A673 (cell line): ENCODE data around the gene SVIL. TPM values are rescaled to one million over a fixed set of nuclear protein-coding genes. Genes with fewer than 3 reads are reported as not detected.

ENCODE experiments used
- BruUV-seq: library from RNA; stranded (reverse); fragments of 400-500 nt; replicated peaks from 2 replicates; lab custom pipeline; 2021; lab: Mats Ljungman, UMichigan
- CTCF ChIA-PET: fragments of 300-600 bp; sonication (Branson Sonifier 250); formaldehyde crosslinking; loops from one replicate; lab custom pipeline; 2022; ENCODE audit warnings: antibody characterized with exemption; lab: Charles Lee
- POLR2A ChIA-PET: fragments of 300-600 bp; sonication (Branson Sonifier 250); formaldehyde crosslinking; loops from one replicate; lab custom pipeline; 2022; ENCODE audit warnings: antibody characterized with exemption; ENCODE audit not compliant: low non-redundant PET; lab: Charles Lee
- DNase-seq: peaks from one replicate; pipeline ENCODE4 v3.0.0-alpha.2; 2015; ENCODE audit warnings: low spot score
- H3K27ac ChIP-seq: fragments of 200-600 bp; sonication (generic); 2 replicates; pipeline ENCODE4 v1.5.1; 2016; ENCODE audit warnings: mixed run types, low read depth, mild to moderate bottlenecking, mixed read lengths, antibody characterized with exemption, low read length; ENCODE audit not compliant: poor library complexity, severe bottlenecking
- H3K27me3 ChIP-seq: fragments of 200-600 bp; sonication (generic); replicated peaks from 2 replicates; pipeline ENCODE4 v1.6.1; 2017; ENCODE audit warnings: mixed run types, low read depth, mild to moderate bottlenecking, mixed read lengths, antibody characterized with exemption, low read length; ENCODE audit not compliant: insufficient read depth, poor library complexity
- H3K36me3 ChIP-seq: fragments of 200-600 bp; sonication (generic); 2 replicates; pipeline ENCODE4 v1.6.1; 2016; ENCODE audit warnings: mixed run types, mild to moderate bottlenecking, mixed read lengths, antibody characterized with exemption, low read length; ENCODE audit not compliant: insufficient read depth, poor library complexity, severe bottlenecking
- H3K4me1 ChIP-seq: fragments of 200-600 bp; sonication (generic); 2 replicates; pipeline ENCODE4 v1.6.1; 2017; ENCODE audit warnings: mixed run types, mild to moderate bottlenecking, mixed read lengths, antibody characterized with exemption, low read length; ENCODE audit not compliant: insufficient read depth, poor library complexity, severe bottlenecking
- H3K4me3 ChIP-seq: fragments of 200-600 bp; sonication (generic); 2 replicates; pipeline ENCODE4 v1.5.1; 2016; ENCODE audit warnings: low read depth, mixed run types, mild to moderate bottlenecking, mixed read lengths, low read length; ENCODE audit not compliant: poor library complexity, severe bottlenecking
- H3K9me3 ChIP-seq: fragments of 200-600 bp; sonication (generic); 2 replicates; pipeline ENCODE4 v1.6.1; 2016; ENCODE audit warnings: mixed run types, low read depth, mild to moderate bottlenecking, mixed read lengths, antibody characterized with exemption, low read length; ENCODE audit not compliant: poor library complexity, severe bottlenecking
- CTCF ChIP-seq: fragments of 300-800, 200-600 bp; sonication (generic); conservative IDR thresholded peaks from 2 replicates; pipeline ENCODE4 v1.5.1; 2017; ENCODE audit warnings: low read depth, mild to moderate bottlenecking, antibody characterized with exemption, low read length, moderate library complexity, mixed read lengths
- EZH2 ChIP-seq: fragments of 200-600 bp; sonication (generic); IDR thresholded peaks from 2 replicates; pipeline ENCODE4 v1.6.1; 2017; ENCODE audit warnings: borderline replicate concordance, low read depth, mild to moderate bottlenecking, mixed read lengths, antibody characterized with exemption, low read length; ENCODE audit not compliant: poor library complexity, severe bottlenecking
- intact Hi-C: fragments of 100-400 bp; cut with micrococcal nuclease; formaldehyde crosslinking; loops from one replicate; pipeline ENCODE4 v1.10.0; 2022; ENCODE audit not compliant: unreplicated experiment
- total RNA-seq: library from RNA; stranded (reverse); gene quantifications from 2 replicates; pipeline ENCODE4 v1.2.3, GENCODE V29; 2021

SVIL gene
- total RNA-seq, 1 experiment from 2014 or later: 31.9 TPM

- ChIA-PET CTCF (no interaction called here), POLR2A (no interaction called here)
- Histone ChIP-seq H3K9me3 (no peaks in the 10 kb centered on the region), H3K27me3 (no peaks in the 10 kb centered on the region), H3K36me3 (peaks cover 6% of the 10 kb centered on the region), H3K4me3 (no peak overlapping the region), H3K27ac (no peak overlapping the region), H3K4me1 (peaks cover 40% of the 10 kb centered on the region)
- no TSS peak for BruUV-seq
- TF ChIP-seq EZH2: no peak
- TF ChIP-seq CTCF: no peak
- intact Hi-C loops: no loop called here
- DNase-seq: no peak
Observed at GRCh38 chr10:29637537-29637936, 2.8 kb upstream of the SVIL start.

- TF ChIP-seq CTCF: no peak
- TF ChIP-seq EZH2: no peak
- Histone ChIP-seq H3K27ac (peak overlapping the region; percentile 71), H3K4me1 (peaks cover 40% of the 10 kb centered on the region), H3K27me3 (no peaks in the 10 kb centered on the region), H3K36me3 (peaks cover 6% of the 10 kb centered on the region), H3K9me3 (no peaks in the 10 kb centered on the region), H3K4me3 (no peak overlapping the region)
- peak; percentile 81 for DNase-seq
- POLR2A ChIA-PET: interaction anchor here (0.6 kb wide), 1 partner anchor 13 kb away, joined by 5 read pairs; no protein-coding TSS in a partner anchor
- CTCF ChIA-PET: interaction anchor here (0.7 kb wide), 1 partner anchor 223 kb away, joined by 3 read pairs; no protein-coding TSS in a partner anchor
- no TSS peak for BruUV-seq
- intact Hi-C loops: no loop called here
Observed at GRCh38 chr10:29636178-29636577, 1.4 kb upstream of the SVIL start.

GRCh38 chr10:29635711-29636144 is 957 bp upstream of the SVIL start:
- TF ChIP-seq CTCF (no peak), EZH2 (no peak)
- DNase-seq: no peak

More at GRCh38 chr10:29635711-29636144, 957 bp upstream of the SVIL start:
- ChIA-PET POLR2A (interaction anchor here (0.6 kb wide), 1 partner anchor 14 kb away, joined by 5 read pairs; no protein-coding TSS in a partner anchor), CTCF (interaction anchor here (0.7 kb wide), 1 partner anchor 224 kb away, joined by 3 read pairs; no protein-coding TSS in a partner anchor)
- no TSS peak for BruUV-seq
- Histone ChIP-seq H3K9me3 (no peaks in the 10 kb centered on the region), H3K27me3 (no peaks in the 10 kb centered on the region), H3K36me3 (peaks cover 6% of the 10 kb centered on the region), H3K4me1 (peaks cover 40% of the 10 kb centered on the region), H3K27ac (peak overlapping the region; percentile 71), H3K4me3 (no peak overlapping the region)
- intact Hi-C loops: no loop called here
